GM23338 (cell line): ENCODE measurements around the gene CELA3B. TPM values are rescaled to one million over a fixed set of nuclear protein-coding genes. Genes with fewer than 3 reads are reported as not detected.

Experiments used
- ATAC-seq: fragments of 200-7000 bp; cut with Tn5 transposase; 3 replicates; pipeline ENCODE4 v1.9.1; 2020
- DNase-seq: peaks from one replicate; pipeline ENCODE4 v3.0.0-alpha.2; 2015; ENCODE audit warnings: low spot score
- H2AFZ ChIP-seq: fragments of 200-600 bp; sonication (generic); 2 replicates; pipeline ENCODE4 v1.8.0; 2016; ENCODE audit warnings: antibody characterized with exemption, mild to moderate bottlenecking, moderate library complexity
- H3F3A ChIP-seq: fragments of 200-600 bp; sonication (generic); replicated peaks from 2 replicates; pipeline ENCODE4 v1.8.0; 2017; ENCODE audit warnings: antibody characterized with exemption, mixed run types, low read depth
- H3K27ac ChIP-seq: fragments of 200-600 bp; sonication (generic); 2 replicates; pipeline ENCODE4 v1.6.1; 2016; ENCODE audit warnings: low read depth
- H3K27me3 ChIP-seq: fragments of 200-600 bp; sonication (generic); 2 replicates; pipeline ENCODE4 v1.8.0; 2016; ENCODE audit warnings: mild to moderate bottlenecking, mixed run types, moderate library complexity; ENCODE audit not compliant: insufficient read depth
- H3K36me3 ChIP-seq: fragments of 200-600 bp; sonication (generic); 2 replicates; pipeline ENCODE4 v1.8.0; 2016; ENCODE audit warnings: mild to moderate bottlenecking; ENCODE audit not compliant: insufficient read depth
- H3K4me1 ChIP-seq: fragments of 200-600 bp; sonication (generic); 2 replicates; pipeline ENCODE4 v1.8.0; 2016; ENCODE audit warnings: mild to moderate bottlenecking, moderate library complexity; ENCODE audit not compliant: insufficient read depth
- H3K4me2 ChIP-seq: fragments of 200-600 bp; sonication (generic); 2 replicates; pipeline ENCODE4 v1.7.1; 2017; ENCODE audit warnings: mixed run types
- H3K4me3 ChIP-seq: fragments of 200-600 bp; sonication (generic); 2 replicates; pipeline ENCODE4 v1.6.1; 2016; ENCODE audit warnings: mixed run types
- H3K79me2 ChIP-seq: fragments of 200-600 bp; sonication (generic); replicated peaks from 2 replicates; pipeline ENCODE4 v1.8.0; 2017; ENCODE audit warnings: mild to moderate bottlenecking; ENCODE audit not compliant: insufficient read depth
- H3K9me2 ChIP-seq: fragments of 200-600 bp; sonication (generic); 2 replicates; pipeline ENCODE4 v1.8.0; 2017; ENCODE audit not compliant: insufficient read depth
- H4K20me1 ChIP-seq: fragments of 200-600 bp; sonication (generic); replicated peaks from 2 replicates; pipeline ENCODE4 v1.8.0; 2017; ENCODE audit warnings: mild to moderate bottlenecking; ENCODE audit not compliant: insufficient read depth
- H3K27ac Mint-ChIP-seq: 2 replicates; pipeline ENCODE4 v1.8.0; 2020; ENCODE audit warnings: inconsistent platforms, mild to moderate bottlenecking, moderate library complexity, mixed read lengths
- H3K27me3 Mint-ChIP-seq: 3 replicates; pipeline ENCODE4 v1.8.0; 2022; ENCODE audit warnings: low read depth, mild to moderate bottlenecking, moderate library complexity, mixed read lengths, inconsistent platforms; ENCODE audit not compliant: insufficient read depth, poor library complexity
- H3K36me3 Mint-ChIP-seq: 3 replicates; pipeline ENCODE4 v1.8.0; 2021; ENCODE audit warnings: low read depth, mild to moderate bottlenecking, inconsistent platforms, moderate library complexity, mixed read lengths
- H3K4me1 Mint-ChIP-seq: 3 replicates; pipeline ENCODE4 v1.8.0; 2020; ENCODE audit warnings: mild to moderate bottlenecking, inconsistent platforms, mixed read lengths
- H3K4me3 Mint-ChIP-seq: 3 replicates; pipeline ENCODE4 v1.8.0; 2021; ENCODE audit warnings: moderate library complexity, mild to moderate bottlenecking, inconsistent platforms, mixed read lengths
- H3K9me3 Mint-ChIP-seq: 3 replicates; pipeline ENCODE4 v1.8.0; 2020; ENCODE audit warnings: moderate library complexity, mild to moderate bottlenecking, inconsistent platforms, mixed read lengths
- CTCF ChIP-seq, 2 experiments: fragments of 200-600 bp in 1 of 2; sonication (generic) in 1 of 2; conservative IDR thresholded peaks; 2 replicates each; pipeline versions ENCODE4 v1.5.1 to v1.6.1; 2016 to 2017; ENCODE audit warnings: antibody characterized with exemption in 2 of 2, low read depth in 2 of 2, mild to moderate bottlenecking in 2 of 2, moderate library complexity in 1 of 2
- ZNF462 ChIP-seq: fragments of 250-450 bp; sonication (Bioruptor Pico); IDR thresholded peaks from 2 replicates; pipeline ENCODE4 v1.5.0; 2020; ENCODE audit warnings: mild to moderate bottlenecking, moderate library complexity
- polyA plus RNA-seq: library from polyadenylated mRNA; unstranded; fragments of >200 nt; fragmentation: Nextera tagmentation; extraction: Ambion mirVana; gene quantifications from 2 replicates; pipeline ENCODE4 v1.2.1, GENCODE V29; 2016
- total RNA-seq: library from RNA; depleted of rRNA; stranded (reverse); fragments of >200 nt; shearing (Covaris generic); gene quantifications from 2 replicates; pipeline ENCODE4 v1.2.3, GENCODE V29; 2014

CELA3B gene
- total and polyA plus RNA-seq, 2 experiments from 2014 or later = not detected

- TF ChIP-seq ZNF462 (CRISPR knock-in tag) = no peak
- Histone ChIP-seq H3K4me1 (peaks cover 22% of the 10 kb centered on the region), H3K79me2 (peaks cover 22% of the 10 kb centered on the region), H3K4me2 (no peak overlapping the region), H3K36me3 (no peaks in the 10 kb centered on the region), H3K4me3 (no peak overlapping the region), H2AFZ (no peak overlapping the region), H3K27me3 (no peaks in the 10 kb centered on the region), H3K9me2 (no peaks in the 10 kb centered on the region), H3K27ac (no peak overlapping the region), H4K20me1 (no peaks in the 10 kb centered on the region; the same call in 1 of the 2 replicates), H3F3A (peaks cover 7% of the 10 kb centered on the region)
- DNase-seq = no peak
- H3K9me3 Mint-ChIP-seq = no peaks in the 10 kb centered on the region
- H3K36me3 Mint-ChIP-seq = no peaks in the 10 kb centered on the region
- ATAC-seq = no peak
- no peak overlapping the region for H3K27ac Mint-ChIP-seq
- H3K4me1 Mint-ChIP-seq = peaks cover 39% of the 10 kb centered on the region
- H3K27me3 Mint-ChIP-seq = peaks cover 19% of the 10 kb centered on the region
- no peak overlapping the region; the same call in 2 of the 3 replicates for H3K4me3 Mint-ChIP-seq
Measured at GRCh38 chr1:21938732-21939538, 37.9 kb upstream of the CELA3B start.

- Histone ChIP-seq H4K20me1 (no peaks in the 10 kb centered on the region), H3K4me3 (no peak overlapping the region), H3F3A (peaks cover 9% of the 10 kb centered on the region), H3K4me1 (peaks cover 21% of the 10 kb centered on the region), H3K9me2 (no peaks in the 10 kb centered on the region), H3K27me3 (no peaks in the 10 kb centered on the region), H3K4me2 (no peak overlapping the region), H3K27ac (no peak overlapping the region), H2AFZ (peak overlapping the region; percentile 52; the same call in 1 of the 2 replicates), H3K36me3 (no peaks in the 10 kb centered on the region), H3K79me2 (peaks cover 14% of the 10 kb centered on the region)
- H3K27me3 Mint-ChIP-seq = peaks cover 14% of the 10 kb centered on the region
- no peaks in the 10 kb centered on the region for H3K9me3 Mint-ChIP-seq
- H3K4me1 Mint-ChIP-seq = peaks cover 43% of the 10 kb centered on the region
- H3K27ac Mint-ChIP-seq = no peak overlapping the region
- DNase-seq (no peak), ATAC-seq (no peak)
- H3K4me3 Mint-ChIP-seq = no peak overlapping the region
- no peaks in the 10 kb centered on the region for H3K36me3 Mint-ChIP-seq
- TF ChIP-seq CTCF (conservative IDR thresholded peaks at IDR 0.05; ENCODE audit: low read depth in 2 of 2) = no peak
Measured at GRCh38 chr1:21939650-21940374, 37.0 kb upstream of the CELA3B start.
